Suprapubic skin (tissue), 3 donors: ENCODE data around the gene EEPD1.

Source experiments
- CTCF ChIP-seq, 2 donors: fragments of 200-600 bp in 1 of 2; fragments of 450-650 bp in 1 of 2; sonication (generic) in 1 of 2; IDR thresholded peaks; one replicate each; pipeline ENCODE4 v1.5.1; 2016 to 2019; ENCODE audit warnings: antibody characterized with exemption in 2 of 2, mild to moderate bottlenecking in 1 of 2, moderate library complexity in 1 of 2
- POLR2A ChIP-seq, 2 donors: fragments of 450-650 bp; IDR thresholded peaks; one replicate each; pipeline ENCODE4 v1.6.1; 2017; ENCODE audit warnings: antibody characterized with exemption in 2 of 2, mild to moderate bottlenecking in 2 of 2, moderate library complexity in 2 of 2

- TF ChIP-seq CTCF (IDR thresholded peaks at IDR 0.05) (no peak), POLR2A (IDR thresholded peaks at IDR 0.05) (no peak)
These were observed 66.4 kb downstream of the EEPD1 start for GRCh38 chr7:36219429-36219828.
